HFFc6 (cell line): ENCODE data around the gene PLA2G4E. TPM values are rescaled to one million over a fixed set of nuclear protein-coding genes. Genes with fewer than 3 reads are reported as not detected.

ENCODE experiments used
- DNase-seq: peaks from one replicate; pipeline ENCODE4 v3.0.0-alpha.2; 2018
- H3K27ac Mint-ChIP-seq: 2 replicates; pipeline ENCODE4 v1.8.0; 2020; ENCODE audit warnings: mild to moderate bottlenecking, mixed read lengths
- H3K27me3 Mint-ChIP-seq: 2 replicates; pipeline ENCODE4 v1.8.0; 2021; ENCODE audit warnings: mild to moderate bottlenecking, moderate library complexity, mixed read lengths; ENCODE audit not compliant: insufficient read depth
- H3K36me3 Mint-ChIP-seq: 2 replicates; pipeline ENCODE4 v1.8.0; 2021; ENCODE audit warnings: low read depth, mixed read lengths
- H3K4me1 Mint-ChIP-seq: 2 replicates; pipeline ENCODE4 v1.8.0; 2020; ENCODE audit warnings: low read depth, mixed read lengths
- H3K4me3 Mint-ChIP-seq: 2 replicates; pipeline ENCODE4 v1.8.0; 2020; ENCODE audit warnings: mild to moderate bottlenecking, moderate library complexity, mixed read lengths
- H3K9me3 Mint-ChIP-seq: 2 replicates; pipeline ENCODE4 v1.8.0; 2020; ENCODE audit warnings: mild to moderate bottlenecking, mixed read lengths
- CTCF ChIP-seq: fragments of 200-600 bp; sonication (generic); IDR thresholded peaks from 2 replicates; pipeline ENCODE4 v1.5.0; 2021; ENCODE audit warnings: antibody characterized with exemption, mild to moderate bottlenecking
- total RNA-seq, 6 experiments: library from RNA; stranded (reverse); fragmentation: NEBNext Ultra II Directional; extraction: Animal tissue kit (Norgen Biotek cat#: 25700); gene quantifications; 2 replicates in 1 of 6; 3 replicates in 5 of 6; pipeline ENCODE4 v1.2.3, GENCODE V29; 2021

PLA2G4E gene
- total RNA-seq, 6 experiments from 2014 or later = not detected

- TF ChIP-seq CTCF = no peak
- H3K4me1 Mint-ChIP-seq = no peaks in the 10 kb centered on the region
- H3K4me3 Mint-ChIP-seq = no peak overlapping the region
- no peaks in the 10 kb centered on the region for H3K9me3 Mint-ChIP-seq
- H3K27me3 Mint-ChIP-seq = peaks cover 39% of the 10 kb centered on the region
- no peaks in the 10 kb centered on the region for H3K36me3 Mint-ChIP-seq
- no peak for DNase-seq
- no peak overlapping the region for H3K27ac Mint-ChIP-seq
These were observed 23.0 kb downstream of the PLA2G4E start for GRCh38 chr15:41997845-41998244.

GRCh38 chr15:41996921-41997592 lies 23.8 kb downstream of the PLA2G4E start:
- no peak for TF ChIP-seq CTCF
- H3K27ac Mint-ChIP-seq = no peak overlapping the region
- no peaks in the 10 kb centered on the region for H3K9me3 Mint-ChIP-seq
- H3K4me1 Mint-ChIP-seq = no peaks in the 10 kb centered on the region
- H3K4me3 Mint-ChIP-seq = no peak overlapping the region
- H3K27me3 Mint-ChIP-seq = peaks cover 31% of the 10 kb centered on the region
- no peak for DNase-seq
- H3K36me3 Mint-ChIP-seq = no peaks in the 10 kb centered on the region

- Mint-ChIP-seq H3K4me1 (no peaks in the 10 kb centered on the region), H3K4me3 (no peak overlapping the region), H3K36me3 (no peaks in the 10 kb centered on the region), H3K9me3 (no peaks in the 10 kb centered on the region), H3K27ac (no peak overlapping the region), H3K27me3 (peaks cover 28% of the 10 kb centered on the region)
- no peak for DNase-seq
- TF ChIP-seq CTCF = no peak
These were observed 24.5 kb downstream of the PLA2G4E start for GRCh38 chr15:41996376-41996775.

- H3K27me3 Mint-ChIP-seq = peaks cover 29% of the 10 kb centered on the region
- no peak for DNase-seq
- no peaks in the 10 kb centered on the region for H3K9me3 Mint-ChIP-seq
- TF ChIP-seq CTCF = no peak
- no peaks in the 10 kb centered on the region for H3K36me3 Mint-ChIP-seq
- H3K27ac Mint-ChIP-seq = no peak overlapping the region
- no peak overlapping the region for H3K4me3 Mint-ChIP-seq
- no peaks in the 10 kb centered on the region for H3K4me1 Mint-ChIP-seq
These were observed 25.4 kb downstream of the PLA2G4E start for GRCh38 chr15:41995476-41995855.

- Mint-ChIP-seq H3K36me3 (no peaks in the 10 kb centered on the region), H3K4me3 (no peak overlapping the region), H3K27ac (no peak overlapping the region), H3K27me3 (peaks cover 29% of the 10 kb centered on the region), H3K9me3 (no peaks in the 10 kb centered on the region), H3K4me1 (no peaks in the 10 kb centered on the region)
- DNase-seq = no peak
- no peak for TF ChIP-seq CTCF
These were observed 25.9 kb downstream of the PLA2G4E start for GRCh38 chr15:41994772-41995475.
